Stimulated activated CD8-positive, alpha-beta memory T cell treated with anti-CD3 and anti-CD28 coated beads, Interleukin-4, amount 100 ng/mL, for 48 hours (primary cell): ENCODE measurements around the gene FAN1.

Source experiments
- DNase-seq: peaks from one replicate; pipeline ENCODE4 v3.0.0-alpha.2; 2020

Gene FAN1

GRCh38 chr15:30962079-30962478 lies 58.4 kb downstream of the FAN1 start:
- DNase-seq, result no peak

DNA sequence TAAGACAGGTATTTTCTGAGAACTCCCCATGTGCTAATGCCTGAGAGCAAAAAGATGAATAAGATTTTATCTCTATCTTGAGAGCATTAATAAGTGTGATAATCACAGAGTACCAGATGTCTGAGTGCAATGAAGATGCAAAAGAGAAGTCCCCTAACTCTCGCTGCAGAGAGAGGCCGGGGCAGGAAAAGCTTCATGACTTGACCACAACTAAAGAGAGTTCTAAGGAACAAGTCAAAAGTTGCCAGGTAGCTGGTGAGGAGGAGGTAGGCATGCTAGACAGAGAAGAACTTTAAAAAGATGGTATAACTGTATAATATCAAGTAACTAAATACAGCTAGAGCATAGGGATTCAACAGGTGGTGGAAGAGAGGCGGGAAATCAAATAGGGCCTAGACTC lies 58.9 kb downstream of the FAN1 start:
- DNase-seq, result no peak

GRCh38 chr15:30963681-30964080 lies 60.0 kb downstream of the FAN1 start:
- no peak for DNase-seq

GRCh38 chr15:30969724-30970123 lies 66.0 kb downstream of the FAN1 start:
- DNase-seq, result no peak

DNA sequence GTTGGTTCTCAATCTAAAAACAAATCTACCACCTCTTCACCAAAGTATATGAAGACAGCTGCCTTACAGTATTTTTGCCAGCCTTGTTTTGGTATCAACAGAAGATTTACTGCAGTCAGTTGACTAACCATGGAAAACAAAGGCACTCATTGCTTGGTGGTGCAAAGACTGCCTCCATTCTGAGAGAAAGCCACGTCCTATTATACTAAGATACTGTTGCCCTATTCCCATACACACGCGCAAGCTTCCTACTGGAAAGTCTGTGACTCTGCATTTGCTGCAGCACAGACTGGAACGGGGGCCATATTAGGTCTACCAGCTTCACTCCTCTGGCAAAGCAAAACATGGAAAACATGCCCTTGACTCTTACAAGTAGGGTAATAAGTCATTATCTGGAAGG lies 69.7 kb downstream of the FAN1 start:
- DNase-seq, result no peak

DNA sequence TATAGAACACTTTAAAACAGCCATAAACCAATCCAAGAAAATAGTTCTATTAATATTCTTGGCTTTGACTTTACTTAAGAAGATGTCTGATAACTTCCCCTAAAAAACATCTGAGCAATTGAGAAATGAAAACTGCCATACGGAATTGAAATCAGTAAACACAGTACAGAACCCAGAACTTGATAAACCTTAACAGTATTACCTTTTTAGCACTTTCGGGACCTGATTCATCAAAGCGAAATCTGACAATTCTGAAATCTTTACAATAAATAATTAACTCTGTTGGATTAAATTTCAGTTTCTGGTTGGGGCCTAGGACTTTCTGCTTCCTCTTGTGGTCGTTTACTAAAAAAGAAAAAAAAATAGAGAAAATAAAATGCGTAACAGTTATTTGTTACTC lies 70.4 kb downstream of the FAN1 start:
- no peak for DNase-seq

DNA sequence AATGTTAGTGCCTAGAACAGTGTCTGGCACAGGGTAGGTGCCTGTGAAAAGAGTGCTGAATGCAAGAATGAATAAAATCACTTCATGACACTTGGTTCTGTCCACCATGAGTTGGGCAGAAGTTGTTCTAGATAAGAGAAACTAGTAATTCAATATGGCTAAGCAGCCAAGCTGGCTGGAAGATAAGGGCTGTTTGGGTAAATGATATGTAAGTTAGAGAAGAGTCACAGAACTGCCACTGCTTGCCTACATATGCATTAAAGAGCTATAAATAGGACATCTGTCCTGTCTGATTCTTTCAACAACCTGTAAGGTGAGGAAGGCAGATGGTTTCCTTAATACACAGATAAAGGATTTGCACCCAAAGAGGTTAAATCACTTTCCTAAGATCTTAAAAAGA lies 74.6 kb downstream of the FAN1 start:
- no peak for DNase-seq

DNA sequence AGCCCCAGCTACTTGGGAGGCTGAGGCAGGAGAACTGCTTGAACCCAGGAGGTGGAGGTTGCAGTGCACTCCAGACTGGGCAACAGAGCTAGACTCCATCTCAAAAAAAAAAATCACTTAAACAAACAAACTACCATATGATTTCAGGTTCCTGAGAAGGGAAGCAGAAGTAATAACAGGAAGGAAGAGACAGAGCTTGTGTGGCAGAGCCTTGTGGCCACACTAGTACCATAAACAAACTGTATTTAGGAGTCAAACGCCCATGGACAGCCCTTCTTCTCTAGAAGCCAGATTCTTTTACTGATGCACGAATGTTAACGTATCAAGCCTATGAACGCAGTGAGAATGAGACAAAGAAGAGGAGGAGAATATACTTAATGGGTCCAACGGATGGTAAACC lies 75.7 kb downstream of the FAN1 start:
- DNase-seq, result no peak

GRCh38 chr15:30984118-30984517 lies 80.4 kb downstream of the FAN1 start:
- no peak for DNase-seq

GRCh38 chr15:30984542-30984941 lies 80.8 kb downstream of the FAN1 start:
- DNase-seq, result no peak

GRCh38 chr15:30985081-30985531 lies 81.4 kb downstream of the FAN1 start:
- DNase-seq, result no peak

GRCh38 chr15:30990036-30990435 lies 86.3 kb downstream of the FAN1 start:
- no peak for DNase-seq

DNA sequence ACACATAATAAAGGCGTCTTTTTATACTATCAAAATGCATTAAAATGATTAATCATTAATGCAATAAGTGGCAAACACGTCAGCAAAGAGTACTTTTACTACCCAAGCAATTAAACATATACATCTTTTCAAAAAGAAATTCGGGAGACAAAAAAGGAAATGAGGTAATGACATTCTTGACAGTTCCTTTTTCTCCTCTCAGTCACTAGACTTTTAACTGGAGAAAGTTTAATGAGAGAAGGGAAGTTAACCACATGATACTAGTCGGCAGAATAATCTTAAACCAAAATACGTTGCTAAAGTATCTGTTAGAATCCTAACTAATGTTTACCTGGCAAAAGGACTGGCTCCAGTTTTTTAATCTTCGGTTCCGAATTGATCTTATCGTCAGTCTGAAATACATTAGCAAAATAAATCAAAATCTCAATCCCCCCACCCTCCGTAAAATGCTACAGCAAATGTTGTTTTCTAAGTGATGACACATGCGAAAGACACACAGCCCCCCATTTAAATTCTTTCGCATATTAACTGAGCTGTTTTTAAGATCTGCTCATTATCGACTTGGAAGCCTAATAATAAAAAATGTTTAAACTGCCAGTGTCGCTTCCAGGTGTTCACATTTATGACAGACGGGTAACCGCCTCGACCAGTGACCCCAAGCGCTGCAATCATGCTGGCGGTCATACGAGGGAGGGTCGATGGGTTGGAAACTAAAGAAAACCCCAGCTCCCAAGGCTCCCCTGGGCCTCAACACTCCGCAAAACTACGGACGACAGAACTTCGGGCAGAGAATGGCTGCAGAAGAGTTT lies 86.9 kb downstream of the FAN1 start:
- no peak for DNase-seq

GRCh38 chr15:30991255-30992235 lies 87.8 kb downstream of the FAN1 start, which contains the start of gene MTMR10:
Gene MTMR10, minus strand, starts transcription at chr15:30991628. Its CDS starts 122 bp downstream, at chr15:30991506.
- peak; percentile 78 for DNase-seq

GRCh38 chr15:30992249-30992864 lies 88.6 kb downstream of the FAN1 start:
- no peak for DNase-seq
